Measurements from ENCODE around the gene DCLRE1C.

DNA sequence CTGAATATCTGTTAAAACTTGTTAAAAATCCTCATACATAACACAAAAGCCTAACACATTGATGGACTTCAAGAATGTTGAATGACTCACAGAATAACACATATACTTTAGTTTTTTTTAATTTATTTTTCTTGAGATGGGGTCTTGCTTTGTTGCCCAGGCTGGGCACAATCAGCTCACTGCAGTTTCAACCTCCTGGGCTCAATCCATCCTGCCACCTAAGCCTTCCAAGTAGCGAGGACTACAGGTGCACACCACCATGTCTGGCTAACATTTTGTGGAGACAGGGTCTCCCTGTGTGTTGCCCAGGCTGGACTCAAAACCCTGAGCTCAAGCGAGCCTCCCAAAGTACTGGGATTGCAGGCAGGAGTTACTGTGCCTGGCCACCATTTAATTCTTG, 47.1 kb downstream of the DCLRE1C start:
- TF ChIP-seq, protein P1, sequence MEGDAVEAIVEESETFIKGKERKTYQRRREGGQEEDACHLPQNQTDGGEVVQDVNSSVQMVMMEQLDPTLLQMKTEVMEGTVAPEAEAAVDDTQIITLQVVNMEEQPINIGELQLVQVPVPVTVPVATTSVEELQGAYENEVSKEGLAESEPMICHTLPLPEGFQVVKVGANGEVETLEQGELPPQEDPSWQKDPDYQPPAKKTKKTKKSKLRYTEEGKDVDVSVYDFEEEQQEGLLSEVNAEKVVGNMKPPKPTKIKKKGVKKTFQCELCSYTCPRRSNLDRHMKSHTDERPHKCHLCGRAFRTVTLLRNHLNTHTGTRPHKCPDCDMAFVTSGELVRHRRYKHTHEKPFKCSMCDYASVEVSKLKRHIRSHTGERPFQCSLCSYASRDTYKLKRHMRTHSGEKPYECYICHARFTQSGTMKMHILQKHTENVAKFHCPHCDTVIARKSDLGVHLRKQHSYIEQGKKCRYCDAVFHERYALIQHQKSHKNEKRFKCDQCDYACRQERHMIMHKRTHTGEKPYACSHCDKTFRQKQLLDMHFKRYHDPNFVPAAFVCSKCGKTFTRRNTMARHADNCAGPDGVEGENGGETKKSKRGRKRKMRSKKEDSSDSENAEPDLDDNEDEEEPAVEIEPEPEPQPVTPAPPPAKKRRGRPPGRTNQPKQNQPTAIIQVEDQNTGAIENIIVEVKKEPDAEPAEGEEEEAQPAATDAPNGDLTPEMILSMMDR (IDR thresholded peaks at IDR 0.05) = no peak
- no peak for TF ChIP-seq POLR2A (IDR thresholded peaks at IDR 0.05)
